Stromal cell of bone marrow (primary cell): ENCODE results near the gene SLC25A13.

Source experiments
- DNase-seq: peaks from one replicate; pipeline ENCODE4 v3.0.0-alpha.2; 2012; ENCODE audit warnings: low read depth

SLC25A13 gene

DNA sequence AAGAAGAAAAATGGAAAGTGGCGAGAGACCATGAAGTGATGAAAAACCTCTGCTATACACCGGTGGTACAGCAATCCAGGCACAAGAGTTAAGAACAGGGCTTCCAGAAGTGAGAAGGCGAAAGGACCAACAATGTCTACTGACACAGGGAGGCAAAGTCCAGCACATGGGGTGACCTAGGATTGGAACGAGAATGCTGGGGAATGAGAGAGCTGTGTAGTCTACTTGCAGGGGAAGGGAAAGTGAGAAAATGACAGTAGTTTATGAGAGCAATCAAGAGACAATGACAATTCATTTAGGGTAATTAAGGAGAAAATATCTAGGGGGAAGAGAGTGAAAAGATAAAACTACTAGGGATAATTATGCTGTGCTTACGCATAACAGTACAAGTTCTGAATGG lies 169.2 kb downstream of the SLC25A13 start:
- DNase-seq, result no peak

DNA sequence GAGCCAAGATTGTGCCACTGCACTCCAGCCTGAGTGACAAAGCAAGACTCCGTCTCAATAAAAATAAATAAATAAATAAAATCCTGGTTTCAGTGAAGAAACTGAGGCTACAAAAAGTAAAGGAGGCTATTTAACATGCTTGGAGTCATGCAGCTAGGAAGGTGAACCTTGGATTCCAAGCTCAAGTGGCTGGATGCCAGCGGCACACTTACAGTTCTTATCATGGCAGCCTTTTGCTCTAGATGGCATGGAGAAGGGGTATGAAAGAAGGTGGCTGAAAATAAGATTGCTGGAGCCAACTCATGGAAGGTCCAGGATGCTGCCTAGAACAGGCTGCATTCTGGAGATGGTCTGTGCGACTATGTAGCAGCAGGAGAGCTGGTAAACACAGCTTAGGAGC lies 170.0 kb downstream of the SLC25A13 start:
- DNase-seq, result no peak

DNA sequence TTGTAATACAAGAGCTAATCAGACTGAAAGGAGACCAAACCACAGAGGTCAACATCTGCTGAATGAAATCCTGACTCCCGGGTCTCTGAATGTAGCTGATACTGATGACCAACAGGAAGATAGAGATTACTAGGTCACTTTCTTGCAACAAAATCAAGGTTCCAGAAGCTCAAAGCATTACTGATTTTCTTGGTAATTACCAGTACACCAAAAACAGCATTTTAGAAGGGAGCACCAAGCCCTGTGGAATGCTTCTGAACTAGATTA lies 177.7 kb downstream of the SLC25A13 start:
- no peak for DNase-seq

DNA sequence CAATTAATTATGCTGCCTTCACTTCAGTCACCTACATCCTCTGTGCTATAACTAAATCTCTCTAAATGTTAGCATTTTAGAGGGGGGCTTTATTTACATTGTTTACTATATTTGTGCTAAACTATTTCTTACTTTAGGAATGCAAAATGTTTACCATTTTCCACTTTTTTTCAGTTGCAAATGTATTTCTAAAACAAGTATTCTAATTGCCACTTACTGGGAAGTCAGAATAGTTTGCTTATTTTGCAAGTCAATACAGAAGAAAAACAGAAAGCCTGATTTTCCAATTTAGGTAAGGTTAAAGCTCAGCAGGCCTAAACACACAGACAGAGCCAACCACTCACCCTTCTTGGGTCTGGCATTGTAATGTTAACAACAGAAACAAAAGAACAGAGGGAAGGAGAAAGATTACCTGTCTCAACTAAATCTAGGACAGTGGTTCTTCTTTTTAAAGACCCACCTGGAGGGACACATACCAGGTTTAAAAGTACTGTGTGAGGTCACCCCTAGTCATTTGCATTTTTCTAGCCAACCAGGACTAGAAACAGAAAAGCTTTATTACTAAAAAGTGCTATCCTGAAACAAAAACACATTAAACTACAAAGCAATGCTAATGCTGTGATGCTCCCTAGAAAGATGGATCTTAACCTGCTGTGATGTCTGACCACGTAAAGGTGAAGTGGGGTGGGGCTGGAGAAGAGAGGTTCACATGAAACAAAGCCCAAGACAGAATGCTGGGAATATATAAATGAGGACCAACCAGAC lies 178.2 kb downstream of the SLC25A13 start:
- DNase-seq, result no peak

DNA sequence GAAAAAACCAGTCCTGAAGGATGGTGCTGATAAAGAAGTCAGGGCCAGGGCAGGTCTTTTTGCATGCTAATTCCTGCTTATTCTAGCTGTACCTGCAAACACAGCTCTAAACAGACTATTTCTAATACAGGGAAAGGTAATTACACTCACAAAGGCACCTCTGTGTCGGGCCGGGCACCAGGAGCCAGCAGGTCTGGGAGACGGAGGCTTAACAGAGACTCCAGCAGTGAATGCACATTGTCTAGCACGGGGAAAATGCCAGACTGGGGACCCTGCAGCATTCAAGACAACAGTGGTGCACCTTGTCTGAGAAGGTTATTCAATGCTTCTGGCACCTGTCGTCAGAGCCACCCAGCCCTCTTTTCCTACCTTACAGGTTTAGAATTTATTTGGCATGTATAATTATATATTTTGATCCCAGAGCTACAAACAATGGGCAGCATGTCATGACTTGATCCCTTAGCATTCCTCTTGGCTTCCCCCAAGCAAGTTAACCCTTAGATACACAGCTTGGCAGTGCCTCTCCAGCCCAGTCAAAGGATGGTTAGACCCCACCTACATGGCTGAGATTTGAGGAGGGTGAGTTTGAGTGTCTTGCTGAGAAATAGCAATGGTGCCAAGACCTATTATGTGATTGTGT lies 185.2 kb downstream of the SLC25A13 start:
- no peak for DNase-seq

DNA sequence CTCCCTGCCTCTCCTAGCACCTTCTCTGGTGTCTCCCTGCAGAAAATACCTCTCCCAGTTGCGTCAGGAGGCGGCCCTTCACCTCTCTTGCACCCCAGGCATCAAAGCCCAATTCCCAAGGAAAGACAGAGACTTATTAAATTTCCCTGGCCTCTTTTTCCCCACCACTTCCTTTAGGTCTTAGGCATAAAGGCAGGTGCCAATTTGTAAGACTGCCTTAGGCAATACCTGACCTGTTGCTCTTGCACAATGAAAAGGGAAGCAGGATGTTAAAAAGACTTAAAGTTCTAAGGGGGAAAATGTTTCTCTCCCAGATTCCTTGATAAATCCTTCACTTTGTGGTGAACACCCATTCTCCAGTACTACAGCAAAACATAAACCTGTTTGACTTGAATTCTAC lies 186.7 kb downstream of the SLC25A13 start:
- no peak for DNase-seq

DNA sequence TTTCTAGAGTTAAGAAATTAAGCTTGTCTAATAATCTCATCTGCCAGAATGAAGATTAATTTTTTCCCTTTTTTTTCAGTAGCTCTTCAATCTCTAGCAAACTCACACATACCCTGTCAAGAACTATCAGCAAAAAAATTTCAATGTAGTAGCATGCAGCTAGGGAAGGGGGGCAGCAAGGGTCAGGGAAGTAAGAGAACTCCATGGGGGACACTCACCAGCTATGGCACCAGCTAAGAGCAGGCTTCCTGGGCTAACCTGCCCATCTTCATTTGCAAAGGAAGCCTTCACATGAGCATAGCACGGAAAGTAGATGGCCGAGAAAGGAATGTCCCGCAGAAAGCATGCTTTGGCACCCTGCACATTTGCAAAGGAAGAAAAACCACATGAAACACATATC lies 190.4 kb downstream of the SLC25A13 start:
- DNase-seq, result no peak

DNA sequence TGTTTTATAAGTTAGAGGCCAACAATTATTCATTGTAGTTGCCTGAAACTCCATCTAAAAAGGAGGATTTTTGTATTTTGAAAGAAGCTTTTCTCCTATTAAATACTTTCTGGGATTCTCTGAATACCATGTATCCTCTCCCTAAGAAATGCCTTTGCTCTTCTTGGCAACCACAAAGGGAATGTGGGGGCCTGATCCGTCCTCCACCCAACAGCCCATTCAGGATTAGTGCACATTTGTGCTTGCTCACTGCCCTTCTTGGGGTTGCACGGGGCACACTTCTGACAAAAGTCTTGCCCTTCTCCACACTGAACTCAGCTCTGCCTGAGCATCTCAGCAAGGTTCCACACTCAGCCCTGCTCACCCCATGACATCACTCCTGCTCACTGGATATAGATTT lies 194.2 kb downstream of the SLC25A13 start:
- no peak for DNase-seq

DNA sequence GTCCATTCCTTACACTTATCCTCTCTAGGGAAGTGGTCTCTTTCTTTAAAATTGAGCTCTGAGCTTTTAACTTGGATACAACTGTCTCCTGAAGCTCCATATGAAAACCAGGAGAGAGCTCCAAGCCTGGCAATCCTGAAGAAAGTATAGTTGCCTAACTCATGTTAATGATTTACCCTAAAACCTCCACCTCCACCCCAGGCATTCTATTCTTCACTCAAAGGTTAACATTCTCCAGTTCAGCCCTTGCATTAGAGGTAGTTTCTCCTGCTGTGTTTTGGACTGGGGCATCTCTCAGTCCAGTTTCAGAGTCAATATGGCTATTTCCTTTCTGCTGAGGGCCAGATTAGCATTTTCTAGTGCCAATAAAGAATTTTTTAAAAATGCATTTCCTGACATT lies 195.5 kb downstream of the SLC25A13 start:
- no peak for DNase-seq

DNA sequence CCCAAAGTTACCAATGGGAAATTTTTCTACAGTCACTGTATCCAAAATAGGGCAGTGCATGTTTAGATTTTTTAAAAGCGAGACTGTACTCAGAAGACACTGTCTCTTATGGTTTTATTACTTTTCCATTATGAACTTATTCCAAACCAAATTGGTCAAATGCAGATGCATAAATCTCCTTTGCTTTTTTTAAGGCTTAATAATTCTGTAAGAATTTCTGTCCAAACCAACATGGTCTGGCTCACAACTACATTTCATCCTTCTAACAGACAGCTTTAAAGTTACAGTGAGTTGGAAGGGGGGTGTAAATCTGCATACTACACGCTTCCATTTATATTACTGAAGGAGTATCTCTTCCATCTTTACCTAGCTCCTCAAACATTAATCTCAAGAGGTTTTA lies 199.2 kb downstream of the SLC25A13 start:
- peak; percentile 31 for DNase-seq

DNA sequence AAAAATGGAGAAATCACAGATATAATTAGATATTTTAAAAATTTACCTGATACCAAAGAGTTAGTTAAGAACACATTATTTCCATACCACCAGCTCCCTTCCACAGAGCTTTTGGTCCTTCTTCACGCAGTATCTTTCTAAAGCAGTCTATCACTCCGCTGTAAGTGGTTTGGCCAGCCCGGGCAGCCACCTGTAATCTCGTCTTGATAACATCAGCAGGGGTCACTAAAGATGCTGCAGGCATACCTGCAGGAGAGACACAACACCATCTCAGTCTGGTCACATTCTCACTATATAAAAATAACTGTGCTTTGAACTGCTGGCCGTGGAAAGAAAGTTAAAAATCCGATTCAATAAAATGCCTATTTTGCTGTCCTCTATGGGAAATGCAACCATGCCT lies 200.1 kb downstream of the SLC25A13 start:
- no peak for DNase-seq

DNA sequence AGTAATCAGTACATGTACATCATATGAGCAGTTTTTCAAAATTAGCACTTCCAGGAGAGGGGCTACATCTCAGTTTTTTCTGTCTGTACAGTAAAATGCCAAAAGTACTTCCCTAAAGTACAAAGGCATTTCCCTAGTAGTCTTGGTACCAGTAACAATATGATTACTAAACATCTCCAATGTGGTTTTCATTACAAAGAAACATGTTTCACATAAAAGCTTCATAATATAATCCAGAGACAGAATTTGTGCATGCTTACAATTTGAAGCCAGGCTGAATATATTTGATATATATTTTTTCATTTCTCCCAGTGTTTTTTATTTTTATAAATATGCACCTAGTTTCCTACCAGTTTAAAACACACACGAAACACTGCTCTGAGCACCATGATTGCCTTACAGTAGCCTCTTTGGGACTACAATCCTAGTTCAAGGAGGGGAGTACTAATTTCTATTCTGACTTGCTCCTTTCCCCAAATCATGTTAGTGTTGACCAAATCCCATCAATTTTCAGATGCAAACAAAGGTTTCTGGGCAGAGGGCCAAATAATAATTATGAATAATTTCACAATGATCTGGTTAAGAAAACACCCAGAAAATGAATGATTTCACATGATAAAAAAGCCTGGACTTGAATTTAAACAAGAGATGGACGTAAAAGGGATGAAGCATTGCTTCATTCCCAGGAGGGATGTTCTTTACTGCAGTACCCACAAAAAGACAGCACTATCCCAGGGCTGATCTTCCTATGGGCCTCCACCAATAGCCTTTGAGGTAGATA lies 201.3 kb downstream of the SLC25A13 start:
- DNase-seq, result no peak

DNA sequence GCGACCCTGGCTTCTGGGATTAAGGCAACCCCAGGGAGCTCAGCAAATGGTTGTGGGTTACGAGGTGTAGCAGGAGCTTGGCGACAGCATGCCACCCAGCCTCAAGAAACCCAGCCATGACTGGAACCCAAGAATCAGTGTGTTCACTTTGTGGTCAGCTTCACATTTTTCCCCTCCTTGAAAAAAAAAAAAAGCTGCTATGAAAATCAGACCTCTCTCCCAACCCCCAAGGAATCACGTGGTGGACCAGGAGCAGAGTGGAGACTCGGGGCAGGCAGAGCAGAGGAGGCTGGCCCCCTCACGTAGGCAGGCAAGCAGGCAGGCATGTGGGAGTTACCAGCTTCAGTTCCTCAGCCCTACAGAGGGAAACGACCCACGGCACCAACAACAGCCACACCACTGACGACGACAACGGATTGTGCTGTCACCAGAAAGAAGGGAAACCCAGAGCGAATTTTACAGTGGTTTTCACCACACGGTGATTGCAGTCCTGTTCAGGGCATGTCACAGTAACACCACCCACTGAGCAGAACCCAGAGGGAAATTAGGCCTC lies 203.4 kb downstream of the SLC25A13 start:
- DNase-seq, result no peak

DNA sequence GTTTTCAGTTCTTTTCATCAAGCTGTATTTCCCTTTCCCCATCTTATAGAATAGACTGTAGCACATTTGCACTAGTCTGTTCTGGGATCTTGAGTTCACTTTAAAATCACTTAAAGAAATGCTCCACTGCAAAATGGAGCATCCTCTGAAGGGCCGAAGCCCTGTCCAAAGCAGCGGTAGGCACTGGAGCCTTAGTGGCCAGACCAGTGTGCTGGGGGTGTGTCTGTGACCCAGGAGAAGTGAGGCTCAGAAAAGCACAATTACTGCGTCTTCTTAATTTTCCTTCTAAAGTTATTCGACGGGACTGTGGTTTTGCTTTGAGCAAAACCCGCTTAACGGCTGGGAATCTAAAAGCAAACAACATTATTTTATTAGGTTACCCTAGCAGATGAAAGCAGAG lies 205.7 kb downstream of the SLC25A13 start:
- DNase-seq, result no peak

DNA sequence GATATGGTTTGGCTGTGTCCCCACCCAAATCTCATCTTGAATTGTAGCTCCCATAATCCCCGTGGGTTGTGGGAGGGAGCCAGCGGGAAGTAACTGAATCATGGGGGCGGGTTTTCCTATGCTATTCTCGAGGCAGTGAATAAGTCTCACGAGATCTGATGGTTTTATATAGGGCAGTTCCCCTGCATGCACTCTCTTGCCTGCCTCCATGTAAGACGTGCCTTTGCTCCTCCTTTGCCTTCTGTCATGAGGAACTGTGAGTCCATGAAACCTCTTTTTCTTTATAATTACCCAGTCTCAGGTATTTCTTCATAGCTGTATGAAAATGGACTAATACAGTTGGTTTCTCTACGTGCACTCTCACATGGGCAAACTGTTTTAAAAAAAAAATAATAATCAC lies 207.7 kb downstream of the SLC25A13 start:
- DNase-seq, result no peak

DNA sequence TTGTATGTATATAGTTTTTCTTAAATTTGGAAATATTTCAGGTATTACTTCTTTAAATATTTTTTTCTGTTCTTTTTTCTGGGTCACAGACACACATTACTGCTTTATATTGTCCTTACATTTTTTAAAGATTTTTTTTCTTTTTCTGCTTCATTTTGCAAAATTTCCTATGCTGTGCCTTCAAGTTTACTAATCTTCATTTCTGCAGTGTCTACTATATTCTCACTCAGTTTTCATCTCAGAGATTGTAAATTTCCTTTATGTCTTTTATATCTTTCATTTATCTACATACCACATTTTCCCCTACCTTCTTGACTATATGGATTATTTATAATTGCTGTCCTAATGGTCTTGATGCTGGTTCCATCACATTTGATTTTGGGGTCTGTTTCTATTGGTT lies 210.5 kb downstream of the SLC25A13 start:
- DNase-seq, result no peak

DNA sequence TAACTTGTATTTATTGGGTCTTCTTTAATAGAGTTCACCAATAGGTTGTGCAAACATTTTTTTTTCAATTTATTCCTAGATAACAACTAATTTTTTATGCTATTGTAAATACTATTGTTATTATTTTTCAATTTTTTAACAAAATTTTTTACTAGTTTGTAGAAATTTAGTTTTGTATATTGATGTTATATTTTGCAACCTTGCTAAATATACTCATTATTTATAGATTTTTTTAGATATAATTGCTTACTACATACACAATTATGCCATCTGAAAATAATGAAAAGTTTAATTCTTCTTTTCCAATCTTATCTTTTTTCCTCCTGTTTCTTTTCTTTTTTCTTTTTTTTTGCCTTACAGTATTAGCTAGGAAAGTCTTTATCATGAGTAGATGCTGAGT lies 216.9 kb downstream of the SLC25A13 start:
- DNase-seq, result no peak

DNA sequence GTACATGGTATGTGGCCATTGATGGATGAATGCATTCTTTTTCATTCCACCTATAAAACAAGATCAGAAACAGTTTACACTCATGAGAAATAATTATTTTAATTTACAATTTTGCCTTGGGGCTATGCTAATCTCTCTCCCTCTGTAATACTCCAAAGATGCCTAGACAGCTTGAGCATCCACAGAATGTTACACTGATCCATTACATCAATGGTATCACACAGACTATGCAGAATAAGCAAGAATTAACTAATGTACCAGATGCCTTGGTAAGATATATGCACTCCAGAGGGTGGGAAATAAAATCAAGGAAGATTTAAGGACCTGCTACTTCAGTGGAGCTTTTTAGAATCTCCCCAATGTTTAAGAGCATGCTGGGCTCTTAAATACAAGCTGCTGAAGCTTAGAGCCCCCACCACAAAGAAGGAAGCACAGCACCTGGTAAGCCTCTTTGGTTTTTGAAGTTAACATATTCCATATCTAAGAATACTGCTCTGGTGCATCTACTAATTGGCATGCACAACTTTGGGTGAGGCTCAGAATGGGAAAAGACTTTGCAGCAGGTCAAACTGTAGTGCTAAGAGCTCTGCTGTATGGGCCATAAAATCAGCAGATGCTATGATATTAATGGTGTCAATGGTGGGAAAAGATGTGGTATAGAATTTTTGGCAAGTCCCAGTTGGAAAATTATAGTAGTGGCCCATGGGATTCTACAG lies 219.6 kb downstream of the SLC25A13 start:
- no peak for DNase-seq

DNA sequence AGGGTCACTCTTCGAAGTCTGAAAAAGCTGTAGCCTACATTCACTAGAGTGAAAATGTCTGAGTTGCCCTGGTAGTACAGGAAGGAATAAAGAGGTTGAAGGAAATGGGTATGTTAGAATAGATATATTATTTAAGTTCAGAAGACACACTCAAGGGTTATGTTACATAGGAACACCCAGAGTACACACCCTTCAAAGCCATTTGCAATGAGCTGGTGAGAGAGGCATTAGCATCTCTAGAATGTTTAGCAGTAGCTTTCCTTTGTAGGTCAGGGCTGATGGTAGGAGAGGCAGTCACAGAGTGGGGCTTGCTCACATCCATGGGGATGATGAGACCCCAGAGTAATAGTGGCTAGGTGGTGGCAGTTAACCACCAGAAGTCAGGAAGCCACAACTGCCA lies 221.2 kb downstream of the SLC25A13 start:
- no peak for DNase-seq

DNA sequence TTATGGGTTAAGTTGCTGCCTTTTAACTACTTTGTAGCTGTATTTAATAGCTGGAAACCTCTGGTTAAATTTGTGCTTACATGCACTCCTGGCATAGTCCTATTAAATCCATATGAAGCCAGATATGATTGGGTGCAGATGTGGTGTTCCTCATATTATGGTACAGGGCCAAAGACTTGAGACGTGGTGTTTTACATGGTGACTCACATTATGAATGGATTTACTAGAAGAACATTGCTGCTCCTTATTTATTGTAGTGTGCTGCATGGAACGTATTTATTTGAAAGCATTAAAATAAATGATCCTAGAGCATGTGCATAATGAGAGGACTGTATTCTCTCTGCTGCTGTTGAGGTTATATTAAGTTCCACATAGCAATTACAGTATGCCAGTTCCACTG lies 224.1 kb downstream of the SLC25A13 start:
- DNase-seq, result no peak

DNA sequence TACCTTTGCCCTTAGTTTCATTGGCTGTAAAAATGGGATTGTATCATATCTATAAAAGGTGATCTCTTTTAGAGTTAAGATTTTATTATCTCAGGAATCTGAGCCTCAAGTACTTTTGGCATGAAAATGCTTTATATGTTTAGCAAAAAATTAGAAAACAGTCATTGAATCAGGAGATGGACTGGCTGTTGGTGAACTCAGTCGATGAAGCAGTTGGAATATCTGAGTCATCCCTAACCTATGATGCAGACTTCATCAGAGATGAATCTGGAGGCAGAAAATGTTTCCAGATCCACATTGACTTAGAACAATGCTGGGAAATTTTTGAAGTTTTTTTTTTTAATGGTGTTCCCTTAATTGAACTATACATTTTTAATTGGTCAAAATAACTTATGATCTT lies 228.5 kb downstream of the SLC25A13 start:
- DNase-seq, result peak; percentile 94

DNA sequence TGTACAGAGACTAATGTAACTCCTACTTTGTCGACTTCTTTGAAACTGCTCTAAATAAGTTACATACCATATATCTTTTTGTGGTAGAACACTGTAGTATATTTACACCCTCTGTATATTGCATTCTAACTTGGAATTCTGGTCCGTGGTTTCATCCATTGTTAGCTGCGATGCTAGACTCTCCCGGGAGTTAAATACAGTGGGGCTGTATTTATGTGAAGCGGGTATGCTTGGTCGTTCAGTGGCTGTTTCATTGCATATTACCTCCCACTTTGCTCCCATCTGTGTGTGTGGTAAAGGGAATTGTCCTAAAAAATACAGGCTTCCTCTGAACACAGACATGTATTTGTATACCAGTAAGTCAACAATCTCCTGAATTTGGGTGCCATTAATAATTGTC lies 231.1 kb downstream of the SLC25A13 start:
- DNase-seq, result no peak

DNA sequence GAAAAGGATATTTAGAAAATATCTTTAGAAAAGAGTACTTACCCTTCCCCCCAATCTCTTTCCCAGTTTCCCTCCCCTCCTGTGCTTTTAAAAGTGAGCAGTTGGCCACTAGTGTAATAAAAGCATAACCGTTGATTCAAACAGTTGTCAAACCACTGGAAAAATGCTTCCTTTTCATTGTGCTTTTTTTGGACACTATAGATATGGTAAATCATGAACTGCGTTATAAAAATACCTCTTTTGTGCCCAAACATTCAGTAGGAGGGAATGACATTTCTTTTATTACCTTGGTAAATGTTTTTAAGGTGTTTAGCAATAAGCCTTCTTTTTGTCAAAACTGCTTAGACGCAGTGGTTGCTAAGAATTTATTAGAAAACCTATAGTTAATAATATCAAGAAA lies 232.4 kb downstream of the SLC25A13 start:
- no peak for DNase-seq
